Measurements from ENCODE around the gene FARP1. TPM values are rescaled to one million over a fixed set of nuclear protein-coding genes. Genes with fewer than 3 reads are reported as not detected.

FARP1 gene
- total RNA-seq, 1 donor from 2014 or later: 289 TPM

DNA sequence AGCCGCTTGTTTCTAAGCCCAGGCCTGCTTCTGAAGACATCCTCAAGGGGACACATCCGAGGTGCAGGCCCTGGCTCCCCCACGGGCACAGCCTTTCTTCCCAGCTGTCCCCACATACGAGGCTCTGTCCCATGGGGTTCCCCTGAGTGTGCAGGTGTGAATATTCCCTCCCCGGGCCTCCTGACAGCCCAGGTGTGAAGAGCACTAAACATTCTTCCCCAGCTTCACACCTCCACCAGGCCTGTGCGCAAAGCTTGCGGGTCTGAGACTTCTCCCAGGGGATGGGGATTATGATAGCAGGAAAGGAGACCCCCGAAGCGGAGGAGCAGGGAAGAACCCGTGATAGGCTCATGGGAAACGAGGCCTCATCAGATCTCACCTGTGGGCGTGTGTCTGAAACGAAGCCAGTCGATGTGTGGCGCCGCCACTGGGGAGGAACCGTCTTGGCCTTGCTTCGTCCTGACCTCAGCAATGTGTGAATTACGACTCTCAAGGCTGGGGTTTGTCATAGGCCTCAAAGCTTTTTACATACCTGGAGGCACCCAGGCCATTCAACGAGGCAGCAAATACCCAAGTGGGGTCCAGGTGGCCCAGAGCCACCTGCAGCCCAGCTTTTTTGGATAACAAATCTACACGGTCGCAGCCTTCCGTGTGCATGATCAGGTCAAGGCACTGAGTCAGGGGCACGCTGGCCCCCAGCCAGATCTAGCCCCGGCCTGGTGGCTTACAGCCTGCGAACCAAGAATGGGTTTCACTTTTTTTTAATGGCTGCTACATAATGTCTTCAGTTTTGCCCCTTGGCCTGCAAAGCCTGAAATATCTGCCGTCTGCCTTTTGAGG lies 299.7 kb downstream of the FARP1 start:
- no peaks in the 10 kb centered on the region for H3K4me1 Mint-ChIP-seq
- no peak for DNase-seq (ENCODE audit: low spot score in 2 of 2, unreplicated experiment in 2 of 2)

DNA sequence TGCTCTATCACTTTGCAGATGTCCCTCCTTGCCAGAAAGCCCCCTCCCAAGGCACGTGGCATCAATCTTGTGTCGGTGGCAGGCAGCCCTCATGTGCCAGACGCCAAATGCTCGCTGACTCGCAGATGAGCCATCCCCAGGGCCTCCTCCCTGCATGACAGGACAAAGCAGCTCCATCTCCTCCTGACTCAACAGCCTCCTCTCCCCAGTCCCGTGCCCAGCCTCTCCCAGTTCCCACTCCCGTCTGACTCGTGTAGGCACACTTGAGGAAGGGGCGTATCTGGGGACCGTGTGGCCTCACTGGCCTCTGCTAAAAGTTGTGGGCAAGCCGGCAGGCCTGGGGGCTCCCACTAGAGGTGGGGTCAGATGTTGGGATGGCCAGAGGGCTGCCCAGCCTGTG lies 300.4 kb downstream of the FARP1 start:
- no peak for DNase-seq (ENCODE audit: low spot score in 2 of 2, unreplicated experiment in 2 of 2)
- TF ChIP-seq, protein P1, sequence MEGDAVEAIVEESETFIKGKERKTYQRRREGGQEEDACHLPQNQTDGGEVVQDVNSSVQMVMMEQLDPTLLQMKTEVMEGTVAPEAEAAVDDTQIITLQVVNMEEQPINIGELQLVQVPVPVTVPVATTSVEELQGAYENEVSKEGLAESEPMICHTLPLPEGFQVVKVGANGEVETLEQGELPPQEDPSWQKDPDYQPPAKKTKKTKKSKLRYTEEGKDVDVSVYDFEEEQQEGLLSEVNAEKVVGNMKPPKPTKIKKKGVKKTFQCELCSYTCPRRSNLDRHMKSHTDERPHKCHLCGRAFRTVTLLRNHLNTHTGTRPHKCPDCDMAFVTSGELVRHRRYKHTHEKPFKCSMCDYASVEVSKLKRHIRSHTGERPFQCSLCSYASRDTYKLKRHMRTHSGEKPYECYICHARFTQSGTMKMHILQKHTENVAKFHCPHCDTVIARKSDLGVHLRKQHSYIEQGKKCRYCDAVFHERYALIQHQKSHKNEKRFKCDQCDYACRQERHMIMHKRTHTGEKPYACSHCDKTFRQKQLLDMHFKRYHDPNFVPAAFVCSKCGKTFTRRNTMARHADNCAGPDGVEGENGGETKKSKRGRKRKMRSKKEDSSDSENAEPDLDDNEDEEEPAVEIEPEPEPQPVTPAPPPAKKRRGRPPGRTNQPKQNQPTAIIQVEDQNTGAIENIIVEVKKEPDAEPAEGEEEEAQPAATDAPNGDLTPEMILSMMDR (IDR thresholded peaks at IDR 0.05; ENCODE audit: unreplicated experiment): no peak
- Mint-ChIP-seq H3K4me3 (no peak overlapping the region), H3K27ac (peak overlapping the region; percentile 16), H3K36me3 (peaks cover 34% of the 10 kb centered on the region), H3K4me1 (no peaks in the 10 kb centered on the region), H3K27me3 (ENCODE audit: low read depth) (no peaks in the 10 kb centered on the region), H3K9me3 (no peaks in the 10 kb centered on the region)

More for the DNA sequence above, 299.7 kb downstream of the FARP1 start:
- TF ChIP-seq, protein P1 (IDR thresholded peaks at IDR 0.05; ENCODE audit: unreplicated experiment): no peak
- Mint-ChIP-seq H3K36me3 (peaks cover 29% of the 10 kb centered on the region), H3K27ac (peak overlapping the region; percentile 16), H3K27me3 (ENCODE audit: low read depth) (no peaks in the 10 kb centered on the region), H3K9me3 (no peaks in the 10 kb centered on the region), H3K4me3 (no peak overlapping the region)

DNA sequence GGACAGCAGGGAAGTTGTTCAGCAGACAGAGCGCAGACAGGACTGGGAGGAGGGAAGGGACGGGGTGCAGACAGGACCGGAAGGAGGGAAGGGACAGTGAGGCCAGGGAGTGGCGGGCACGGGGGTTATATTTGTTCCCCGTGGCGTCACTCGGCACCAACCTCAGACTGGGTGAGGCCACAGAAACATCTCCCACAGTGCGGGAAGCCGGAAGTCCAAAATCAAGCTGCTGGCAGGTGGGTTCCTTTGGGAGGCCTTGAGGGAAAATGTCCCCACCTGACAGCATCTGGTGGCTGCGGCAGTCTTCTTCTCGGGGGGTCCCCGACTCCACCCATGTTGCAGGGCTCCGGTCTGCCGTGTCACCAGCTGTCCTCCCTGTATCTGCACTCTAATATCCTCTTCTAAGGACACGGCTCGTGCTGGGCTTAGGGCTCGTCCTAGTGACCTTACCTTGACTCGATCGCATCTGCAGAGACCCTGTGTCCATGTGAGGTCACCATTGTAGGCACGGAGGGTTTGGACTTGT lies 301.0 kb downstream of the FARP1 start:
- Mint-ChIP-seq H3K27ac (peak overlapping the region; percentile 21), H3K27me3 (ENCODE audit: low read depth) (no peaks in the 10 kb centered on the region), H3K9me3 (no peaks in the 10 kb centered on the region), H3K4me1 (no peaks in the 10 kb centered on the region), H3K4me3 (no peak overlapping the region), H3K36me3 (peaks cover 36% of the 10 kb centered on the region)
- DNase-seq (ENCODE audit: low spot score in 2 of 2, unreplicated experiment in 2 of 2): no peak
- TF ChIP-seq, protein P1 (IDR thresholded peaks at IDR 0.05; ENCODE audit: unreplicated experiment): no peak

DNA sequence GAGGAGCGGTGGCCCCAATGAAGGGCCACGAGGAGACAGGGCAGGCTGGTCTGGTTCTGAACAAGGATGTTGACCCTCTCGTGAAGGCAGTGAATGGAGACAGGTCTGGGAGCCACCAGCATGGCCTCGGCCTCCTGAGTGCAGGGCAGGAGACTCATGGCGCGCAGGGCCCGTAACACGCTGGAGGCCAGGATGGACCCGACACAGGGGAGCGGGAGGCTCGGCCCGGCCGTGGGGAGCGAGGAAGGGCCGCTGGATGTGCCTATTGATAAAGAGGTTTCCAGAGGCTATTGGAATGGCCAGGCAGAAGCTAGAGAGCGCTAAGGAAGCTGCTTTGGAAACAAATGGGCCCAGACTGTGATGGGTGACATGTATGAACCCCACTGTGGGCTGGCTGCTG lies 301.5 kb downstream of the FARP1 start:
- Mint-ChIP-seq H3K27me3 (ENCODE audit: low read depth) (no peaks in the 10 kb centered on the region), H3K36me3 (peaks cover 40% of the 10 kb centered on the region), H3K27ac (peak overlapping the region; percentile 21), H3K4me1 (no peaks in the 10 kb centered on the region), H3K9me3 (no peaks in the 10 kb centered on the region), H3K4me3 (no peak overlapping the region)
- TF ChIP-seq, protein P1 (IDR thresholded peaks at IDR 0.05; ENCODE audit: unreplicated experiment): no peak
- no peak for DNase-seq (ENCODE audit: low spot score in 2 of 2, unreplicated experiment in 2 of 2)

DNA sequence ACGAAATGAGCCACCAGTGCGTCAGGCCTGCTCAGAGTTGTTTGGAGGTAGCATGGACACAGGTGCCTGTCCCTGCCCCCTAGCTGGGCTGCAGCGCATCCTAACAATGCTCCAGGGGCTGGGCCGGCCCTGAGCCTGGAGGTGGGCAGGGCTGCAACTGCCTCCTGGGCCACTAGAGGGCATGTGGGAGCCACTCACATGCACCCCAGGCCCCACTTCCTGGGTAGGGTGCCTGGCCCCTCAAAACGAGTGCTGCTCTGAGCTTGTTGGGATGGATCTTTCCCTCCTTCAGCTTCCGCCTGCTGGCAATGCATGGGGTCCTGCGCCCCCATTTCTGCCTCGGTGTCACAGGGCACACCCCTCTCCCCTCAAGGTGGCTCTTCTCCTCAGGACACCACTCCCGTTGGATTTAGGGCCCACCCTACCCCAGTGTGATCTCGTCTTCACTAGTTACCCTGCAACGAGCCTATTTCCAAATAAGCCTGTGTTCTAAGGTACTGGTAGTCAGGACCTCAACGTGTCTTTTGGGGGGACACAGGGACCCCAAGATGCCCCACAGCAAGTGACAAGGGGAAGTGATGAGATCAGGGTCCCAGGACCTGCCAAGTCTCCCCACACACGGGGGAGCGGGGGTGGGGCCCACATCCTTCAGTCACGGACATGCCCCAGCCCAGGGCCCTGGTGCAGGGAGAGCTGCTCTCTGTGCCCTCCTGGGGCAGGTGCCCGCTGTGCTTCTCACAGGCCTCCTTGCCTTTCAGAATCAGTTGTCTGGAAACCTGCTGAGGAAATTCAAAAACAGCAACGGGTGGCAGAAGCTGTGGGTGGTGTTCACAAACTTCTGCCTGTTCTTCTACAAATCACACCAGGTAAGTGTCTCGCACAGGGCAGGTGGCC lies 302.7 kb downstream of the FARP1 start:
- TF ChIP-seq, protein P1 (IDR thresholded peaks at IDR 0.05; ENCODE audit: unreplicated experiment): peak; percentile 80
- H3K9me3 Mint-ChIP-seq: no peaks in the 10 kb centered on the region
- H3K4me3 Mint-ChIP-seq: no peak overlapping the region
- H3K36me3 Mint-ChIP-seq: peaks cover 35% of the 10 kb centered on the region
- DNase-seq (ENCODE audit: low spot score in 2 of 2, unreplicated experiment in 2 of 2): peak; percentile 50 to 79
- no peaks in the 10 kb centered on the region for H3K27me3 Mint-ChIP-seq (ENCODE audit: low read depth)
- H3K27ac Mint-ChIP-seq: peak overlapping the region; percentile 47
- H3K4me1 Mint-ChIP-seq: no peaks in the 10 kb centered on the region

Measured in mesothelial cell of epicardium (in vitro differentiated cells).